Endothelial cell of umbilical vein (primary cell): ENCODE data around the gene CAPN7. TPM values are rescaled to one million over a fixed set of nuclear protein-coding genes. Genes with fewer than 3 reads are reported as not detected.
"Not testable (repeated sequence)": the region's sequence is repeated elsewhere in the genome, so short reads cannot be mapped to it uniquely, and the experiment has no call there.

Experiments
- BruUV-seq: library from RNA; stranded (reverse); fragments of 400-500 nt; replicated peaks from 2 replicates; lab custom pipeline; 2021; lab: Mats Ljungman, UMichigan
- CTCF ChIA-PET: fragments of 300-600, 350-600 bp; sonication (Branson Sonifier 250); formaldehyde crosslinking; loops from one replicate; lab custom pipeline; 2021; ENCODE audit warnings: antibody characterized with exemption, inconsistent platforms; lab: Charles Lee
- POLR2A ChIA-PET: fragments of 300-600, 350-600 bp; sonication (Branson Sonifier 250); formaldehyde crosslinking; loops from one replicate; lab custom pipeline; 2021; ENCODE audit warnings: antibody characterized with exemption, inconsistent platforms; lab: Charles Lee
- DNase-seq: peaks from one replicate; pipeline ENCODE4 v3.0.0-alpha.2; 2011; ENCODE audit warnings: low read depth, low spot score
- FAIRE-seq: peaks from 2 replicates; lab custom pipeline; 2011; peaks lifted over from hg19 to GRCh38; lab: Jason Lieb, UNC
- H2AFZ ChIP-seq: 2 replicates; pipeline ENCODE4 v1.6.0; 2012; ENCODE audit warnings: low read depth, low read length, control low read depth, inconsistent platforms
- H3K27ac ChIP-seq: 2 replicates; pipeline ENCODE4 v1.5.1; 2011; ENCODE audit warnings: low read depth, mild to moderate bottlenecking, control low read depth, low read length, moderate library complexity; ENCODE audit not compliant: insufficient read depth
- H3K27me3 ChIP-seq, 2 experiments: 2 replicates each; pipeline versions ENCODE4 v1.6.0 to v1.6.1; 2011; ENCODE audit warnings: low read length in 2 of 2, mixed read lengths in 1 of 2; ENCODE audit not compliant: control insufficient read depth in 2 of 2, insufficient read depth in 2 of 2
- H3K36me3 ChIP-seq, 2 experiments: 2 replicates in 1 of 2; 3 replicates in 1 of 2; pipeline ENCODE4 v1.5.1; 2011; ENCODE audit warnings: low read length in 2 of 2, mild to moderate bottlenecking in 1 of 2, moderate library complexity in 1 of 2; ENCODE audit not compliant: control insufficient read depth in 2 of 2, insufficient read depth in 2 of 2; ENCODE audit errors: extremely low read depth in 1 of 2
- H3K4me1 ChIP-seq: 3 replicates; pipeline ENCODE4 v1.5.1; 2011; ENCODE audit warnings: mild to moderate bottlenecking, low read length; ENCODE audit not compliant: control insufficient read depth, insufficient read depth; ENCODE audit errors: extremely low read depth
- H3K4me2 ChIP-seq: 2 replicates; pipeline ENCODE4 v1.6.1; 2011; ENCODE audit warnings: low read length, control low read depth, mixed read lengths; ENCODE audit not compliant: insufficient read depth
- H3K4me3 ChIP-seq, 3 experiments: fragments of 200-600 bp in 1 of 3; sonication (generic), shearing (Covaris generic) in 1 of 3; replicated peaks in 1 of 3; 2 replicates each; pipeline ENCODE4 v1.5.1; 2011 to 2016; ENCODE audit warnings: control low read depth in 3 of 3, low read length in 3 of 3, mild to moderate bottlenecking in 2 of 3, inconsistent platforms in 1 of 3, low read depth in 1 of 3, moderate library complexity in 1 of 3; ENCODE audit not compliant: insufficient read depth in 1 of 3
- H3K79me2 ChIP-seq: 2 replicates; pipeline ENCODE4 v1.6.0; 2012; ENCODE audit warnings: low read length, inconsistent platforms; ENCODE audit not compliant: control insufficient read depth, insufficient read depth
- H3K9ac ChIP-seq: replicated peaks from 2 replicates; pipeline ENCODE3; 2011; ENCODE audit warnings: low read length, control low read depth; ENCODE audit not compliant: insufficient read depth; ENCODE audit errors: extremely low read depth
- H3K9me1 ChIP-seq: replicated peaks from 3 replicates; pipeline ENCODE4 v1.6.0; 2011; ENCODE audit warnings: mild to moderate bottlenecking, low read length; ENCODE audit not compliant: control insufficient read depth, insufficient read depth; ENCODE audit errors: extremely low read depth
- H3K9me3 ChIP-seq: replicated peaks from 2 replicates; pipeline ENCODE4 v1.5.1; 2012; ENCODE audit warnings: low read length, inconsistent platforms; ENCODE audit not compliant: control insufficient read depth, insufficient read depth
- H4K20me1 ChIP-seq: replicated peaks from 2 replicates; pipeline ENCODE3; 2011; ENCODE audit warnings: mild to moderate bottlenecking, low read length; ENCODE audit not compliant: control insufficient read depth, insufficient read depth; ENCODE audit errors: extremely low read depth
- JUN ChIP-seq: IDR thresholded peaks from 2 replicates; pipeline ENCODE4 v1.6.1; 2011; ENCODE audit warnings: borderline replicate concordance, low read depth; ENCODE audit not compliant: insufficient read length, insufficient read depth
- MYC ChIP-seq: IDR thresholded peaks from one replicate; pipeline ENCODE4 v1.6.1; 2011; ENCODE audit warnings: mild to moderate bottlenecking, low read depth, low read length
- POLR2A ChIP-seq: IDR thresholded peaks from 2 replicates; pipeline ENCODE4 v1.6.1; 2012; ENCODE audit warnings: low read depth, mild to moderate bottlenecking, control low read depth, low read length
- dilution Hi-C: fragments of 300-500 bp; cut with MboI; formaldehyde crosslinking; loops from one replicate; pipeline ENCODE4 v1.15.0; 2019; ENCODE audit warnings: low sequenced_read_pairs; ENCODE audit not compliant: extremely low pct_ligation_motif_present
- intact Hi-C: fragments of 100-400 bp; cut with micrococcal nuclease; formaldehyde crosslinking; loops from one replicate; pipeline ENCODE4 v1.10.0; 2022
- polyA plus RNA-seq, 4 experiments: library from polyadenylated mRNA; depleted of rRNA in 3 of 4; stranded (reverse) in 3 of 4; unstranded in 1 of 4; fragments of >200 nt; gene quantifications; 2 replicates each; pipeline versions ENCODE4 v1.2.1 to v1.2.3, GENCODE V29; 2011 to 2012; ENCODE audit warnings: missing spikeins in 1 of 4
- total RNA-seq: library from RNA; stranded (reverse); gene quantifications from 2 replicates; pipeline ENCODE4 v1.2.3, GENCODE V29; 2021

Gene CAPN7
- total and polyA plus RNA-seq, 2 donors (not counting 3 experiments of a cell fraction or from before 2014, with no cell fraction given): 13.2 to 32.7 TPM

- no peak overlapping the region for H2AFZ ChIP-seq
- dilution Hi-C loops (no loop called here), intact Hi-C loops (no loop called here)
- H4K20me1 ChIP-seq: no peaks in the 10 kb centered on the region
- H3K79me2 ChIP-seq: no peaks in the 10 kb centered on the region
- CTCF ChIA-PET: interaction anchor here (1.2 to 1.4 kb wide), 2 partner anchors 10 to 15 kb away, joined by 3 to 4 read pairs; no protein-coding TSS in a partner anchor
- H3K9ac ChIP-seq: no peak overlapping the region
- H3K4me2 ChIP-seq: no peak overlapping the region
- H3K9me3 ChIP-seq: no peaks in the 10 kb centered on the region
- DNase-seq (no peak), FAIRE-seq (no peak)
- POLR2A ChIA-PET: no interaction called here
- H3K4me1 ChIP-seq: no peaks in the 10 kb centered on the region
- no peaks in the 10 kb centered on the region for H3K36me3 ChIP-seq
- H3K27me3 ChIP-seq: peaks cover 10 to 33% of the 10 kb centered on the region in 2 experiments
- no peak overlapping the region for H3K27ac ChIP-seq
- H3K4me3 ChIP-seq: no peak overlapping the region
- H3K9me1 ChIP-seq: no peaks in the 10 kb centered on the region
- no peak for TF ChIP-seq POLR2A
- TF ChIP-seq JUN: no peak
- no peak for TF ChIP-seq MYC
- no TSS peak for BruUV-seq
These were observed 20.0 kb upstream of the CAPN7 start for GRCh38 chr3:15186101-15186476.

GRCh38 chr3:15186477-15187164, 19.4 kb upstream of the CAPN7 start:
- dilution Hi-C loops, H3K79me2 ChIP-seq, DNase-seq, H3K9ac ChIP-seq, POLR2A ChIA-PET, H3K9me1 ChIP-seq, H3K9me3 ChIP-seq, H3K4me3 ChIP-seq, H2AFZ ChIP-seq, CTCF ChIA-PET, H3K36me3 ChIP-seq, H4K20me1 ChIP-seq, H3K27ac ChIP-seq, H3K4me2 ChIP-seq, intact Hi-C loops, H3K4me1 ChIP-seq, BruUV-seq, FAIRE-seq: not testable (repeated sequence)
- H3K27me3 ChIP-seq: peaks cover 9 to 29% of the 10 kb centered on the region in 2 experiments
